DND-41 (cell line): ENCODE data around the gene TCEA2.

Source experiments
- EZH2 ChIP-seq: IDR thresholded peaks from 3 replicates; pipeline ENCODE4 v1.6.1; 2012; ENCODE audit warnings: borderline replicate concordance, low read depth, mild to moderate bottlenecking, moderate library complexity, low read length, inconsistent platforms; ENCODE audit not compliant: severe bottlenecking
- TF ChIP-seq, protein P1 (sequence below): IDR thresholded peaks from 2 replicates; pipeline ENCODE4 v1.5.1; 2012; ENCODE audit warnings: borderline replicate concordance, low read length, moderate library complexity, mild to moderate bottlenecking; ENCODE audit not compliant: poor library complexity, severe bottlenecking; ENCODE audit errors: extremely low read depth

- TF ChIP-seq, protein P1, sequence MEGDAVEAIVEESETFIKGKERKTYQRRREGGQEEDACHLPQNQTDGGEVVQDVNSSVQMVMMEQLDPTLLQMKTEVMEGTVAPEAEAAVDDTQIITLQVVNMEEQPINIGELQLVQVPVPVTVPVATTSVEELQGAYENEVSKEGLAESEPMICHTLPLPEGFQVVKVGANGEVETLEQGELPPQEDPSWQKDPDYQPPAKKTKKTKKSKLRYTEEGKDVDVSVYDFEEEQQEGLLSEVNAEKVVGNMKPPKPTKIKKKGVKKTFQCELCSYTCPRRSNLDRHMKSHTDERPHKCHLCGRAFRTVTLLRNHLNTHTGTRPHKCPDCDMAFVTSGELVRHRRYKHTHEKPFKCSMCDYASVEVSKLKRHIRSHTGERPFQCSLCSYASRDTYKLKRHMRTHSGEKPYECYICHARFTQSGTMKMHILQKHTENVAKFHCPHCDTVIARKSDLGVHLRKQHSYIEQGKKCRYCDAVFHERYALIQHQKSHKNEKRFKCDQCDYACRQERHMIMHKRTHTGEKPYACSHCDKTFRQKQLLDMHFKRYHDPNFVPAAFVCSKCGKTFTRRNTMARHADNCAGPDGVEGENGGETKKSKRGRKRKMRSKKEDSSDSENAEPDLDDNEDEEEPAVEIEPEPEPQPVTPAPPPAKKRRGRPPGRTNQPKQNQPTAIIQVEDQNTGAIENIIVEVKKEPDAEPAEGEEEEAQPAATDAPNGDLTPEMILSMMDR, result no peak
- TF ChIP-seq EZH2, result no peak
Measured at GRCh38 chr20:64121586-64121985, 58.6 kb downstream of the TCEA2 start.
